ENCODE measurements around the gene GGCT.

DNA sequence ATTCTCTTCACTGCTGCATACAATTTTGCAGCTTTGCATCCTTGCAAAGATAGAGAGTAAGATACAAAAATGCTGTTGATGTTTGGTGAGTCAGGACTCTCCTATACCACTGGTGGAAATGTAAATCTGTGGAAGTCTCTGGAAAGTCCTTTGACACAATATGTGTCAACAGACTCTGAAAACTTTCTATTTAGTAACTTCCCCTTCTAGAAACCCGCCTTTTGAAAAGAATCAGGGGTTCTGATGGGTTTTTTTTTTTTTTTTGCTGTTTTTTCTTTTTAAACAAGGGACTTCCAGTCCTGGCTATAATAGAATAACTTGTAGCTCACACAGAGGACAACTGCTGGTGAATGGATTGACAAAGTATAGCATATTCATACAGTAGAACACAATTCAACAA, 42.5 kb downstream of the GGCT start:
- TF ChIP-seq, protein P1, sequence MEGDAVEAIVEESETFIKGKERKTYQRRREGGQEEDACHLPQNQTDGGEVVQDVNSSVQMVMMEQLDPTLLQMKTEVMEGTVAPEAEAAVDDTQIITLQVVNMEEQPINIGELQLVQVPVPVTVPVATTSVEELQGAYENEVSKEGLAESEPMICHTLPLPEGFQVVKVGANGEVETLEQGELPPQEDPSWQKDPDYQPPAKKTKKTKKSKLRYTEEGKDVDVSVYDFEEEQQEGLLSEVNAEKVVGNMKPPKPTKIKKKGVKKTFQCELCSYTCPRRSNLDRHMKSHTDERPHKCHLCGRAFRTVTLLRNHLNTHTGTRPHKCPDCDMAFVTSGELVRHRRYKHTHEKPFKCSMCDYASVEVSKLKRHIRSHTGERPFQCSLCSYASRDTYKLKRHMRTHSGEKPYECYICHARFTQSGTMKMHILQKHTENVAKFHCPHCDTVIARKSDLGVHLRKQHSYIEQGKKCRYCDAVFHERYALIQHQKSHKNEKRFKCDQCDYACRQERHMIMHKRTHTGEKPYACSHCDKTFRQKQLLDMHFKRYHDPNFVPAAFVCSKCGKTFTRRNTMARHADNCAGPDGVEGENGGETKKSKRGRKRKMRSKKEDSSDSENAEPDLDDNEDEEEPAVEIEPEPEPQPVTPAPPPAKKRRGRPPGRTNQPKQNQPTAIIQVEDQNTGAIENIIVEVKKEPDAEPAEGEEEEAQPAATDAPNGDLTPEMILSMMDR (IDR thresholded peaks at IDR 0.05; ENCODE audit: low read length): no peak
- TF ChIP-seq EZH2 (optimal IDR thresholded peaks at IDR 0.05; ENCODE audit: low read depth, low read length) (no peak), EZH2phosphoT487 (IDR thresholded peaks at IDR 0.05; ENCODE audit: low read length) (no peak)

All from MM.1S (cell line).